Stimulated activated CD8-positive, alpha-beta memory T cell treated with anti-CD3 and anti-CD28 coated beads, Interleukin-4, amount 100 ng/mL, for 48 hours (primary cell): ENCODE measurements around the gene MSX1.

Experiments used
- DNase-seq: peaks from one replicate; pipeline ENCODE4 v3.0.0-alpha.2; 2020

Gene MSX1

GRCh38 chr4:4858527-4859324 lies 739 bp upstream of the MSX1 start:
- DNase-seq: no peak

- no peak for DNase-seq
Observed at GRCh38 chr4:4859799-4860599, 534 bp downstream of the MSX1 start.

- no peak for DNase-seq
Observed at GRCh38 chr4:4860600-4861389, 1.3 kb downstream of the MSX1 start.

- no peak for DNase-seq
Observed at GRCh38 chr4:4861390-4862018, 2.0 kb downstream of the MSX1 start.

- no peak for DNase-seq
Observed at GRCh38 chr4:4862071-4862551, 2.6 kb downstream of the MSX1 start.

- DNase-seq: no peak
Observed at GRCh38 chr4:4862665-4863482, 3.4 kb downstream of the MSX1 start.

GRCh38 chr4:4864443-4864939 lies 5.0 kb downstream of the MSX1 start:
- DNase-seq: no peak

GRCh38 chr4:4864940-4865704 lies 5.7 kb downstream of the MSX1 start:
- DNase-seq: no peak

- no peak for DNase-seq
Observed at GRCh38 chr4:4865705-4866123, 6.2 kb downstream of the MSX1 start.

GRCh38 chr4:4866124-4866865 lies 6.8 kb downstream of the MSX1 start:
- no peak for DNase-seq

- DNase-seq: no peak
Observed at GRCh38 chr4:4866866-4867374, 7.5 kb downstream of the MSX1 start.

- no peak for DNase-seq
Observed at GRCh38 chr4:4867375-4868039, 8.0 kb downstream of the MSX1 start.

- DNase-seq: no peak
Observed at GRCh38 chr4:4868040-4868757, 8.7 kb downstream of the MSX1 start.

- no peak for DNase-seq
Observed at GRCh38 chr4:4868758-4869723, 9.6 kb downstream of the MSX1 start.

GRCh38 chr4:4869731-4870571 lies 10.5 kb downstream of the MSX1 start:
- DNase-seq: no peak

- DNase-seq: no peak
Observed at GRCh38 chr4:4870576-4871241, 11.2 kb downstream of the MSX1 start.
